Activated CD8-positive, alpha-beta memory T cell treated with anti-CD3 and anti-CD28 coated beads, Interleukin-2, amount 10 ng/mL, durations not matched to agents 7 days and 5 days (primary cell): ENCODE data around the gene RHBDL1. TPM values are rescaled to one million over a fixed set of nuclear protein-coding genes. Genes with fewer than 3 reads are reported as not detected.

ENCODE experiments used
- ATAC-seq: fragments of 150-1000 bp; cut with Tn5 transposase; one replicate; pipeline ENCODE4 v1.10.0; 2021; ENCODE audit warnings: moderate library complexity
- CTCF ChIA-PET: fragments of 350-600 bp; sonication (Branson Sonifier 250); formaldehyde crosslinking; loops from one replicate; lab custom pipeline; 2021; ENCODE audit warnings: antibody characterized with exemption; lab: Charles Lee
- DNase-seq: peaks from one replicate; pipeline ENCODE4 v3.0.0-alpha.2; 2020
- H3K27ac Mint-ChIP-seq: one replicate; pipeline ENCODE4 v1.8.0; 2021; ENCODE audit warnings: mild to moderate bottlenecking, mixed read lengths
- H3K27me3 Mint-ChIP-seq: one replicate; pipeline ENCODE4 v1.8.0; 2021; ENCODE audit warnings: mixed read lengths
- H3K36me3 Mint-ChIP-seq: one replicate; pipeline ENCODE4 v1.8.0; 2021; ENCODE audit warnings: mild to moderate bottlenecking, mixed read lengths
- H3K4me1 Mint-ChIP-seq: one replicate; pipeline ENCODE4 v1.8.0; 2021; ENCODE audit warnings: mixed read lengths
- H3K4me3 Mint-ChIP-seq: one replicate; pipeline ENCODE4 v1.8.0; 2021; ENCODE audit warnings: mild to moderate bottlenecking, moderate library complexity, mixed read lengths
- H3K9me3 Mint-ChIP-seq: one replicate; pipeline ENCODE4 v1.8.0; 2022; ENCODE audit warnings: low read depth, mixed read lengths
- total RNA-seq, 2 experiments: library from RNA; stranded (reverse); gene quantifications; one replicate each; pipeline ENCODE4 v1.2.3, GENCODE V29; 2021

Gene RHBDL1
- total RNA-seq, 2 experiments from 2014 or later: 0.37 to 0.79 TPM

DNA sequence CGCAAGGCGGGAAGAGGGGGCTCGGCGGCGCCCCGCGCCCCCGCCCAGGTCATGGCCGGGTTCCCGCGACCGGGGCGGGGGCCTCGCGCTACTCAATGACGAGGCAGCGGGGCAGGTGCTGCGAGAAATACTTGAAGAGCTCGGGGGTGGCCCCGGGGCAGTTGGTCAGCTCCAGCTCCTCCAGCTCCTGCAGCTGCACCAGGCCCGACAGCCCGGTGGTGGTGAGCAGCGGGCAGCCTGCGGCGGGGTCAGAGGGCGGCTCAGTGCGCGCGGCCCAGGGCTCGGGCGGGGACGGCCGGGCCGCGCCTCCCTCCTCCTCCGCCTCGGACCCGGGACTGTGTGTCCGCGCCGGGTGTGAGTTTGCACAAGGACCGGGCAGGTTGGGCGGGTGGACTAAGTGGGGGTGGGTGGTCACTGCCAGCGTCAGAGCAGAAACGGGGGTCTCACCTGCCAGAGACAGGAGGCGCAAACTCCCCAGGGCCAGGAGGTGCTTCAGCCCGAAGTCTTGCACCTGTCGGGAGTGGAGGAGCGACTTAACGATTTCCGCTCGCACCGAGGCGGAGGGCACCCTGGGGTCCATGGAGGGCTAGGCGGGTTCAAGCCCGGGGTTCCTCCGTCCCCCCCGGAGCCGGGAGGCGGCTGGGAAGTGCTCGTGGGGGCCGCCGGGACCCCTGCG is 18.9 kb downstream of the RHBDL1 start:
- H3K27me3 Mint-ChIP-seq: peaks cover 13% of the 10 kb centered on the region
- peaks cover 1% of the 10 kb centered on the region for H3K36me3 Mint-ChIP-seq
- H3K27ac Mint-ChIP-seq: no peak overlapping the region
- H3K9me3 Mint-ChIP-seq: peaks cover 2% of the 10 kb centered on the region
- CTCF ChIA-PET: interaction anchor here (1.8 to 3.3 kb wide), 2 partner anchors 15 to 20 kb away, joined by 4 to 24 read pairs; partner anchors contain the start of gene METRN
- peak overlapping the region; percentile 60 for H3K4me3 Mint-ChIP-seq
- peaks cover 29% of the 10 kb centered on the region for H3K4me1 Mint-ChIP-seq
- DNase-seq: no peak
- no peak for ATAC-seq

DNA sequence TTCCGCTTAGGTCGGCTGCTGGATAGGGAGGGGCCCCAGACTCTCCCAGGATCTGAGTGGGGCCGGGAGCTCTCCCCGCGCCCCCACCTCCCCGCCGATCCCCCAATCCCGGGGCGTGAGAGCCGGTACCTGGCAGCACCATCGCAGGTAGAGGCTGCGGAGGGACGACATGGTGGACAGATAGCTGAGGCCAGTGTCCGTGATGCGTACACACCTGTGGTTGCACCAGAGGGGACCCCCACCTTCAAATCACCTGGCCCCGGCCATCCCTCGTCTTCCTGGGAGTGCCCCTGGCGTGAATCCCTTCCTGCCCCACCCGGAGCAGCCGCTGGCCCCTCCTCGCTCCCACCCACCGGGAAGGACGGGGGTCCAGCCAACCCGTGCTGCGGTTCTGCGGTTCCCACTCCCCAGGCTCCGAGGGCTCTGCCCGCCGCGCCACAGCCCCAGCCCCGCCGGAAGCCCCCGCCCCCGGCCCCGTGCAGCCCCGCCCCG is 19.4 kb downstream of the RHBDL1 start:
- ATAC-seq (no peak), DNase-seq (no peak)
- Mint-ChIP-seq H3K36me3 (peaks cover 1% of the 10 kb centered on the region), H3K9me3 (peaks cover 2% of the 10 kb centered on the region), H3K27me3 (peaks cover 13% of the 10 kb centered on the region), H3K27ac (no peak overlapping the region), H3K4me3 (peak overlapping the region; percentile 20), H3K4me1 (peaks cover 31% of the 10 kb centered on the region)
- CTCF ChIA-PET: interaction anchor here (0.7 to 3.3 kb wide), 11 partner anchors 16 to 112 kb away, joined by 3 to 24 read pairs (median 3); partner anchors contain the start of genes ANTKMT, CHTF18, CIAO3 and METRN

DNA sequence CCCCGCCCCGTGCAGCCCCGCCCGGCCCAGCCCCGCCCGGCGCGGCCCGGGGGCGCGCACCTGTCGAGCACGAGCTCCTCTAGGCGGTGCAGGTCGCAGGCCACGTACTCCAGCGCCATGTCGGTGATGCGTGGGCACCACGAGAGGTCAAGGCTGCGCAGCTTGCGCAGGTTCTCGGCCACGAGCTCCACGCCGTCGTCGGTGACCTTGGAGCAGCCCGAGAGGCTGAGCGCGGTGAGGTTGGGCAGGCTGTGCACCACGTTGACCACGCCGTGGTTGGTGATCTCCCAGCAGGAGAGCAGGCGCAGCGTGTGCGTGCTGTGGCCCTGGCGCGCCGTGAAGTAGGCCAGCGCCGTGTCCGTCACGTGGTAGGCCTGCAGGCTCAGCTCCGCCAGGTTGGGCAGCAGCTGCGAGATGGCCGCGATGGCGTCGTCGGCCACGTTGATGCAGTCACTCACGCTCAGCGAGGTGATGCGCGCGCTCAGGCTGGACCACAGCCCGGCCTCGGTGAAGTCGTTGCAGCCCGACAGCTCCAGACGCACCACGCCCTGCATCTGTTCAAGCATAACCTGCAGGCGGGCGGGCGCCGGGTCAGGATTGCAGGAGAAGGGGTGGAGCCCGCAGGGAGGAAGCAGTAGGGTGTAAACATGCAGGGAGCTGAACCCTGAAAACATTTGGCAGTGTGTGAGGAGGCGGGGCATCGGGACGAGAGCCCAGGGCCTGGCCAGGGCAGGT is 20.1 kb downstream of the RHBDL1 start:
- Mint-ChIP-seq H3K9me3 (peaks cover 2% of the 10 kb centered on the region), H3K27ac (peak overlapping the region; percentile 79), H3K27me3 (peaks cover 16% of the 10 kb centered on the region), H3K4me3 (peak overlapping the region; percentile 77), H3K4me1 (peaks cover 30% of the 10 kb centered on the region), H3K36me3 (peaks cover 1% of the 10 kb centered on the region)
- DNase-seq (peak; percentile 80), ATAC-seq (peak; percentile 81)
- CTCF ChIA-PET: interaction anchor here (0.7 to 3.3 kb wide), 14 partner anchors 12 to 111 kb away, joined by 3 to 24 read pairs (median 3); partner anchors contain the start of genes ANTKMT, CHTF18, CIAO3 and METRN

GRCh38 chr16:698911-699671 is 23.6 kb downstream of the RHBDL1 start:
- DNase-seq (peak; percentile 73), ATAC-seq (no peak)
- H3K9me3 Mint-ChIP-seq: no peaks in the 10 kb centered on the region

DNA sequence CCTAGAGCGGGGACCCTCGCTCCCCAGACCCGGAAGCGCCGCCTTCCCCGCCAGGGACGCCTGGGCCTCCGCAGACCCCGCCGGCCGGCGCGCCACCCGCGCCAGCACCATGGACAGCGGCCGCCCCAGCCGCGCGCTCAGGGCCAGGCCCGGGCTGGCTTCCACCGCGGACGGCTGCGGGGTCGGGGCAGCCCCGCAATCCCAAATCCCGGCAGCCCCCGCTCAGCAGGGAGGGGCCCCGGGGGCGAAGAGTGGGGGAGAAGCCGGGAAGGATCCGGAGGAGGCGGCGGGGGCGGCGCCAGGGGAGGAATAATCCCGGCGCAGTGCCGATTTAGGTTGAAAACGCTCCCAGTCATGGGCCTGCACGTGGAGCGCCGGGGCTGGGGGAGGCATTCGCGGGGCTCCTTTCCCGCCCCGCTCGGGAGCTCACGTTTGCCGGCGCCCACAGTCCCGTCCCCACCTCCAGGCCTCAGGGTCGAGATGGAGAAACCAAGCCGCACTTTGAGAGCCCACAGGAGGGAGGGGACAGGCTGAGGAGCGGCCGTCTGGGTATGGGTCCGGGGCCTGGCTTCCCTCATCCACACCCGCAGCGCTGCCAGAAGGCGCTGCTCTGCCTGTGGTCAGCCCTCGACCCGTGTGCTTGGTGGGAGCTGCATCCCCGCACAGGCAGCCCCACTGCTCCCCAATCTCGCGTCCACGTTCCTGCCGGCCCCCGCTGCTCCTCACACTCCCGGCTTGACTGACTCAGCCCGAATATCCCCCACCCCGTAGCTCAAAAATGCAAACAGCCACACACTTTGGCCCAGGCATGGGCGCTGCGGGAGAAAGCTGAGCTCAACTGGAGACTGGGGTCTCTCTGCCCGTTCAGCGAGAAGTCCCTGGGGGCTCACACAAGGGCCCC is 25.5 kb downstream of the RHBDL1 start:
- peaks cover 37% of the 10 kb centered on the region for H3K27me3 Mint-ChIP-seq
- H3K27ac Mint-ChIP-seq: no peak overlapping the region
- CTCF ChIA-PET: no interaction called here
- no peaks in the 10 kb centered on the region for H3K9me3 Mint-ChIP-seq
- DNase-seq: no peak
- no peak overlapping the region for H3K4me3 Mint-ChIP-seq
- peaks cover 14% of the 10 kb centered on the region for H3K4me1 Mint-ChIP-seq
- no peaks in the 10 kb centered on the region for H3K36me3 Mint-ChIP-seq
- ATAC-seq: peak; percentile 50

More at GRCh38 chr16:698911-699671, 23.6 kb downstream of the RHBDL1 start:
- CTCF ChIA-PET: interaction anchor here (0.7 kb wide), 1 partner anchor 13 kb away, joined by 4 read pairs; no protein-coding TSS in a partner anchor
- Mint-ChIP-seq H3K36me3 (no peaks in the 10 kb centered on the region), H3K27me3 (peaks cover 34% of the 10 kb centered on the region), H3K27ac (no peak overlapping the region), H3K4me1 (peaks cover 22% of the 10 kb centered on the region), H3K4me3 (no peak overlapping the region)

- Mint-ChIP-seq H3K4me1 (peaks cover 14% of the 10 kb centered on the region), H3K36me3 (no peaks in the 10 kb centered on the region)
Measured at GRCh38 chr16:702341-702740, 26.9 kb downstream of the RHBDL1 start.

DNA sequence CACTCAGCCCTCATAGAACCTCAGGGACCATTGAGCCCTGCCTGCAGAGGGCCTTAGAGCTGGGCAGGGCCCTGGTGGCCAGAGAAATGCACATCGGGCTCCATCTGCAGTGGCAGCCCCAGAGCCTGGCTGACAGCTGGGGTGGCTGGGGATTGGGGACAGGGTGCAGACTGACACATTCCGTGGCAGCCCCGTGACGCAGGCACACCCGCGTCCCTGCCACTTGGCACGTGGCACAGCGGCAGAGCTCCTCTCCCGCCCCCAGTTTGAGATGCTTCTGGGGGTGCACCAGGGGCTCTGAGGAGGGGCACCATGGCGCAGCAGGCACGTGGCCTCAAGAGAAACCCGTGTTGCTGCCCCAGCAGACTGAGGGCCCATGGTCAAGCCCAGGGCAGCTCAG is 27.9 kb downstream of the RHBDL1 start:
- no peaks in the 10 kb centered on the region for H3K9me3 Mint-ChIP-seq
- CTCF ChIA-PET: interaction anchor here (1.1 to 3.0 kb wide), 3 partner anchors 10 to 83 kb away, joined by 3 to 14 read pairs (median 3); partner anchors contain the start of gene METRN
- no peak overlapping the region for H3K4me3 Mint-ChIP-seq
- peaks cover 12% of the 10 kb centered on the region for H3K4me1 Mint-ChIP-seq
- no peak overlapping the region for H3K27ac Mint-ChIP-seq
- peaks cover 58% of the 10 kb centered on the region for H3K27me3 Mint-ChIP-seq
- H3K36me3 Mint-ChIP-seq: no peaks in the 10 kb centered on the region
- no peak for DNase-seq
- ATAC-seq: no peak

More at GRCh38 chr16:702341-702740, 26.9 kb downstream of the RHBDL1 start:
- Mint-ChIP-seq H3K4me3 (no peak overlapping the region), H3K27me3 (peaks cover 49% of the 10 kb centered on the region), H3K9me3 (no peaks in the 10 kb centered on the region), H3K27ac (no peak overlapping the region)
- CTCF ChIA-PET: interaction anchor here (1.1 to 3.0 kb wide), 2 partner anchors 11 to 84 kb away, joined by 3 to 14 read pairs; no protein-coding TSS in a partner anchor
- DNase-seq (no peak), ATAC-seq (no peak)

GRCh38 chr16:704047-704446 is 28.6 kb downstream of the RHBDL1 start:
- Mint-ChIP-seq H3K4me1 (peaks cover 9% of the 10 kb centered on the region), H3K4me3 (no peak overlapping the region), H3K36me3 (no peaks in the 10 kb centered on the region), H3K27me3 (peaks cover 63% of the 10 kb centered on the region), H3K9me3 (no peaks in the 10 kb centered on the region), H3K27ac (no peak overlapping the region)
- DNase-seq (no peak), ATAC-seq (no peak)
- CTCF ChIA-PET: interaction anchor here (0.7 to 3.0 kb wide), 3 partner anchors 9 to 36 kb away, joined by 3 to 14 read pairs (median 3); partner anchors contain the start of genes CIAO3 and METRN

DNA sequence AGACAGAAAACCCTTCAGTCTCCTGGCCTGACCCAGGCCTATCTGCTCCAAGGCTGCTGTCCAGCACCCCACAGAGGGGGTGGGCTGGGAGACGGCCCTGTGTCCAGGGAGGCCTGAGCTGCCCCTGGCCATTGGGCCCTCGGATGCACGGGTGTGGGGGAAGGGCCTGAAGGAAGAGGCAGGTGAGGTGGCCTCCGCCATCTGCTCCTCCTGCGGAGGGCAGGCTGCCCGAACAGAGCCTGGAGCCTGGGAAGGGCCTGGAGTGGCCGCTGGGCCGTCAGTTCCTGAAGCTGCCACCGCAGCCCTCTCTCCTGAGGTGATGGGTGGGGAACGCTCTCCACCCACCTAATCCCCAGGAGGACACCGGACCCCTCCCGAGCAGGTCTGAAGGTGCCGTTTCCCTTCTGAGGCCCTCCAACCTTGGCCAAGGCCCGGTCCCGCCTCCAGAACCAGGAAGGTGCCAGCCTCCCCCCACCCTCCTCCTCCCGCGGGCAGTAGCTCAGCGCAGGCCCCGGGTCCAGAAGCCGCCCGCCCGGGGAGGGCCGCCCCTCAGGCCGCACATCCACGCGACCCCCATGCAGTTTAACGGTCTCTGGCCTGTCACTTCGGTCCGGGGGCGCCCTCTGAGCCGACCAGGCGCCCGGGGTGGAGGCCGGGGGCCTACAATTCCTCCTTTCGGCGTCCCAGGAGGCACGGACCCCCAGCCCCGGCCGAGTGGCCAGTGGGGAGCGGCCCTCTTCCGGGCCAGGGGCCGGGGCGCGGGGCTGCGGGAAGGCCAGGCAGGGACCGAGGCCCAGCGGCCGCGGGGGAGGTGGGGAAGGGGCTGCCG is 29.3 kb downstream of the RHBDL1 start:
- H3K4me3 Mint-ChIP-seq: no peak overlapping the region
- CTCF ChIA-PET: interaction anchor here (0.7 to 3.0 kb wide), 3 partner anchors 8 to 36 kb away, joined by 3 to 14 read pairs (median 3); partner anchors contain the start of genes CIAO3 and METRN
- DNase-seq (no peak), ATAC-seq (no peak)
- no peaks in the 10 kb centered on the region for H3K36me3 Mint-ChIP-seq
- H3K9me3 Mint-ChIP-seq: no peaks in the 10 kb centered on the region
- H3K27me3 Mint-ChIP-seq: peaks cover 69% of the 10 kb centered on the region
- H3K4me1 Mint-ChIP-seq: peaks cover 2% of the 10 kb centered on the region
- H3K27ac Mint-ChIP-seq: no peak overlapping the region

GRCh38 chr16:705431-706188 is 30.1 kb downstream of the RHBDL1 start, which contains the start of gene FBXL16:
Gene FBXL16 (minus strand): TSS chr16:705801. CDS start chr16:697405, 8,396 bp downstream.
- ATAC-seq (no peak), DNase-seq (no peak)
- Mint-ChIP-seq H3K27me3 (peaks cover 68% of the 10 kb centered on the region), H3K4me1 (no peaks in the 10 kb centered on the region), H3K27ac (no peak within 1 kb of the TSS), H3K36me3 (no peaks in the 10 kb centered on the region), H3K4me3 (no peak within 1 kb of the TSS), H3K9me3 (no peaks in the 10 kb centered on the region)
- CTCF ChIA-PET: no interaction called here
